Esophagus squamous epithelium (tissue), 5 donors: ENCODE results near the gene AKAP10. TPM values are rescaled to one million over a fixed set of nuclear protein-coding genes. Genes with fewer than 3 reads are reported as not detected.

Experiments used
- DNase-seq: peaks from one replicate; lab custom pipeline; 2025; lab: John Stamatoyannopoulos, UW
- H3K27ac ChIP-seq, 4 donors: fragments of 200-600 bp; sonication (generic); one replicate each; pipeline ENCODE4 v1.5.1; 2016 to 2019; ENCODE audit warnings: mild to moderate bottlenecking in 1 of 4
- H3K27me3 ChIP-seq, 4 donors: fragments of 200-600 bp; sonication (generic); 1 replicate in 3 of 4; 2 replicates in 1 of 4; pipeline versions ENCODE4 v1.5.1 to v1.6.0; 2017 to 2021; ENCODE audit warnings: antibody characterized with exemption in 1 of 4
- H3K36me3 ChIP-seq, 3 donors: fragments of 200-600 bp; sonication (generic); one replicate each; pipeline ENCODE4 v1.5.1; 2016 to 2019
- H3K4me1 ChIP-seq, 3 donors: fragments of 200-600 bp; sonication (generic); one replicate each; pipeline ENCODE4 v1.5.1; 2017 to 2019
- H3K4me3 ChIP-seq, 4 donors: fragments of 200-600 bp; sonication (generic); 1 replicate in 3 of 4; 2 replicates in 1 of 4; pipeline ENCODE4 v1.5.1; 2016 to 2019; ENCODE audit warnings: mild to moderate bottlenecking in 2 of 4, moderate library complexity in 1 of 4
- H3K9me3 ChIP-seq, 3 donors: fragments of 200-600 bp; sonication (generic); one replicate each; pipeline ENCODE4 v1.5.1; 2016 to 2019
- CTCF ChIP-seq, 6 experiments: fragments of 450-650 bp in 4 of 6; fragments of 200-600 bp in 2 of 6; sonication (generic) in 2 of 6; IDR thresholded peaks; one replicate each; pipeline ENCODE4 v1.5.1; 2016 to 2019; ENCODE audit warnings: antibody characterized with exemption in 6 of 6, mild to moderate bottlenecking in 4 of 6, moderate library complexity in 4 of 6
- POLR2A ChIP-seq, 4 donors: fragments of 450-650 bp; IDR thresholded peaks; one replicate each; pipeline ENCODE4 v1.6.1; 2017; ENCODE audit warnings: antibody characterized with exemption in 4 of 4, mild to moderate bottlenecking in 4 of 4, moderate library complexity in 3 of 4
- WGBS, 2 donors: methylation state at CpG; one replicate each; pipeline ENCODE4 v1.1.5; 2018; 5-methylcytosine and 5-hydroxymethylcytosine counted together
- intact Hi-C: fragments of 100-400 bp; cut with DNase I; formaldehyde crosslinking; loops from one replicate; pipeline ENCODE4 v1.15.0; 2022
- total RNA-seq, 4 donors: library from RNA; depleted of rRNA; stranded (reverse); fragments of >200 nt; gene quantifications; one replicate each; pipeline ENCODE4 v1.1.0, GENCODE V29; 2016
- donor health status: DM: yes; HTN: yes; CAD: no.

The AKAP10 gene
- total RNA-seq, 4 donors from 2014 or later: 8.2 to 24.6 (median 16.4) TPM

- 62 to 80% methylated on average over 4 to 5 of the region's 5 CpGs for WGBS, 2 donors
- Histone ChIP-seq H3K4me1 (peaks cover 0 to 6% (median 0%) of the 10 kb centered on the region in 3 donors), H3K27me3 (no peaks in the 10 kb centered on the region), H3K36me3 (peaks cover 11 to 100% (median 21%) of the 10 kb centered on the region in 3 donors), H3K4me3 (no peak overlapping the region), H3K9me3 (no peaks in the 10 kb centered on the region), H3K27ac (no peak overlapping the region)
- no peak for DNase-seq
- intact Hi-C loops: no loop called here
- no peak for TF ChIP-seq CTCF (IDR thresholded peaks at IDR 0.05)
- TF ChIP-seq POLR2A (IDR thresholded peaks at IDR 0.05): no peak
Measured at GRCh38 chr17:19905502-19905901, 72.1 kb downstream of the AKAP10 start.

GRCh38 chr17:19904924-19905323 is 72.7 kb downstream of the AKAP10 start:
- no peaks in the 10 kb centered on the region for H3K9me3 ChIP-seq
- no peak overlapping the region for H3K27ac ChIP-seq
- H3K36me3 ChIP-seq: peaks cover 11 to 100% (median 21%) of the 10 kb centered on the region in 3 donors
- no peak overlapping the region for H3K4me3 ChIP-seq
- TF ChIP-seq CTCF (IDR thresholded peaks at IDR 0.05) (no peak), POLR2A (IDR thresholded peaks at IDR 0.05) (no peak)
- no peak for DNase-seq
- intact Hi-C loops: no loop called here
- H3K4me1 ChIP-seq: peaks cover 0 to 11% (median 0%) of the 10 kb centered on the region in 3 donors
- no peaks in the 10 kb centered on the region for H3K27me3 ChIP-seq
- WGBS, 2 donors: 74 to 92% methylated on average over 4 to 5 of the region's 5 CpGs

- Histone ChIP-seq H3K4me3 (no peak overlapping the region), H3K9me3 (no peaks in the 10 kb centered on the region), H3K27me3 (no peaks in the 10 kb centered on the region), H3K36me3 (peaks cover 11 to 100% (median 17%) of the 10 kb centered on the region in 3 donors), H3K4me1 (peaks cover 0 to 11% (median 0%) of the 10 kb centered on the region in 3 donors), H3K27ac (no peak overlapping the region)
- intact Hi-C loops: no loop called here
- no peak for DNase-seq
- no peak for TF ChIP-seq CTCF (IDR thresholded peaks at IDR 0.05)
- TF ChIP-seq POLR2A (IDR thresholded peaks at IDR 0.05): no peak
Measured at GRCh38 chr17:19904412-19904811, 73.2 kb downstream of the AKAP10 start.

- 100% methylated on average over 1 to 2 of the region's 2 CpGs for WGBS, 2 donors
- peaks cover 5 to 66% (median 8%) of the 10 kb centered on the region in 3 donors for H3K36me3 ChIP-seq
- no peaks in the 10 kb centered on the region for H3K27me3 ChIP-seq
- peaks cover 7 to 27% (median 7%) of the 10 kb centered on the region in 3 donors for H3K4me1 ChIP-seq
- no peak overlapping the region for H3K27ac ChIP-seq
- no peaks in the 10 kb centered on the region for H3K9me3 ChIP-seq
- no peak overlapping the region for H3K4me3 ChIP-seq
- intact Hi-C loops: no loop called here
- TF ChIP-seq CTCF (IDR thresholded peaks at IDR 0.05) (no peak), POLR2A (IDR thresholded peaks at IDR 0.05) (no peak)
- no peak for DNase-seq
Measured at GRCh38 chr17:19900809-19901208, 76.8 kb downstream of the AKAP10 start.

GRCh38 chr17:19897903-19898302 is 79.7 kb downstream of the AKAP10 start:
- peaks cover 7 to 27% (median 7%) of the 10 kb centered on the region in 3 donors for H3K4me1 ChIP-seq
- DNase-seq: no peak
- H3K36me3 ChIP-seq: peaks cover 0 to 37% (median 0%) of the 10 kb centered on the region in 3 donors
- H3K9me3 ChIP-seq: no peaks in the 10 kb centered on the region
- intact Hi-C loops: no loop called here
- H3K4me3 ChIP-seq: no peak overlapping the region
- no peaks in the 10 kb centered on the region for H3K27me3 ChIP-seq
- no peak overlapping the region for H3K27ac ChIP-seq
- 43 to 48% methylated on average over 2 of the region's 2 CpGs for WGBS, 2 donors
- TF ChIP-seq POLR2A (IDR thresholded peaks at IDR 0.05) (no peak), CTCF (IDR thresholded peaks at IDR 0.05) (no peak)
